Stimulated activated naive CD8-positive, alpha-beta T cell treated with anti-CD3 and anti-CD28 coated beads, Interleukin-15, Interleukin-2, amounts not matched to agents 100 ng/mL and 50 ng/mL, for 24 hours (primary cell): ENCODE results near the gene RFTN1.

ENCODE experiments used
- H3K27ac Mint-ChIP-seq: one replicate; pipeline ENCODE4 v1.8.0; 2021; ENCODE audit warnings: mild to moderate bottlenecking, mixed read lengths
- H3K27me3 Mint-ChIP-seq: one replicate; pipeline ENCODE4 v1.8.0; 2021; ENCODE audit warnings: mixed read lengths
- H3K36me3 Mint-ChIP-seq: one replicate; pipeline ENCODE4 v1.8.0; 2021; ENCODE audit warnings: low read depth, mixed read lengths
- H3K4me1 Mint-ChIP-seq: one replicate; pipeline ENCODE4 v1.8.0; 2021; ENCODE audit warnings: low read depth, mixed read lengths
- H3K4me3 Mint-ChIP-seq: one replicate; pipeline ENCODE4 v1.8.0; 2021; ENCODE audit warnings: mild to moderate bottlenecking, mixed read lengths
- H3K9me3 Mint-ChIP-seq: one replicate; pipeline ENCODE4 v1.8.0; 2021; ENCODE audit warnings: mixed read lengths

The RFTN1 gene

DNA sequence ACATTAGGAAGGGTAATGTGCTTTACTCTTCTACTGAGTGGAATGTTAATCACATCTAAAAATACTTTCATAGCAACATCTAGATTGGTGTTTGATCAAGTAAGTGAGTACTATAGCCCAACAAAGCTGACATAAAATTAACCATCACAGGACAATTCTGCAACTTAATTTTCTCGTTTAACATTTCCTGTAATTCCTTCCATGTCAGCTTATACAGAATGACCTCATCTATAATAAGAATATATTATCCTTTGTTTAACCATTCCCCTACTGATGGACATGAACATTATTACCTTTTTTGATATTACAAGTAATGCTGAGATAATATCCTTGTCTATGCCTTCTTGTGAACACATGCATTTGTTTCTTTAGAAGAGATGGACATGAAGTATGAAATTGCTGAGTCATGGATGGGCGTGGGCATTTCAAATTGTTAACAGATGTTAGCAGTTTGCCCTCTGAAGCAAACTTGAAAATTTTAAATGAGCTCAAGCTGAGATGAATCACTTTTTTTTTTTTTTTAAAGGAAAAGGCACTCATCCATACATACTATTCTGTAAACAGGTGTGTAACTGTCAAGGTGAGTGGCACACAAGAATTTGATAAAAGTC lies 163.4 kb downstream of the RFTN1 start:
- Mint-ChIP-seq H3K27me3 (no peaks in the 10 kb centered on the region), H3K4me3 (no peak overlapping the region), H3K4me1 (peaks cover 24% of the 10 kb centered on the region), H3K9me3 (no peaks in the 10 kb centered on the region), H3K27ac (no peak overlapping the region), H3K36me3 (peaks cover 81% of the 10 kb centered on the region)

DNA sequence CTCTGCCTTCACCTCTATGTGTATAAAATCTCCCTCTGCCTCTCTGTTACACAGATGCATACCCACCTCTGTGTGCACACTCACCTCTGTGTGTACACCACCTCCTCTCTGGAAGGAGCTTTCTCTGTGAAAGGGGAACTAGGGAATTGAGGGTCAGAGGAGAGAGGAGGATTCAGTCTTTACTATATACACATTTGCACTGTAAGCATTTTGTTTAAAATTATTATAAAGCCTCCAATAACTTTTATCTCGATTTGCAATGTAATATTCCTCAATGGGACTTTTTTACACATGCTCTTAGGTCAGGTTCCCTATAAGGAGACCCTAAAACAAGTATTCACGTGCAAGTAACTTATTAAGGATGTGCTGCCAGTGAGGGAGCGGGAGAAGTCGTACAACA lies 166.0 kb downstream of the RFTN1 start:
- Mint-ChIP-seq H3K4me1 (peaks cover 44% of the 10 kb centered on the region), H3K9me3 (no peaks in the 10 kb centered on the region), H3K4me3 (no peak overlapping the region), H3K27me3 (no peaks in the 10 kb centered on the region), H3K27ac (no peak overlapping the region), H3K36me3 (peaks cover 94% of the 10 kb centered on the region)

DNA sequence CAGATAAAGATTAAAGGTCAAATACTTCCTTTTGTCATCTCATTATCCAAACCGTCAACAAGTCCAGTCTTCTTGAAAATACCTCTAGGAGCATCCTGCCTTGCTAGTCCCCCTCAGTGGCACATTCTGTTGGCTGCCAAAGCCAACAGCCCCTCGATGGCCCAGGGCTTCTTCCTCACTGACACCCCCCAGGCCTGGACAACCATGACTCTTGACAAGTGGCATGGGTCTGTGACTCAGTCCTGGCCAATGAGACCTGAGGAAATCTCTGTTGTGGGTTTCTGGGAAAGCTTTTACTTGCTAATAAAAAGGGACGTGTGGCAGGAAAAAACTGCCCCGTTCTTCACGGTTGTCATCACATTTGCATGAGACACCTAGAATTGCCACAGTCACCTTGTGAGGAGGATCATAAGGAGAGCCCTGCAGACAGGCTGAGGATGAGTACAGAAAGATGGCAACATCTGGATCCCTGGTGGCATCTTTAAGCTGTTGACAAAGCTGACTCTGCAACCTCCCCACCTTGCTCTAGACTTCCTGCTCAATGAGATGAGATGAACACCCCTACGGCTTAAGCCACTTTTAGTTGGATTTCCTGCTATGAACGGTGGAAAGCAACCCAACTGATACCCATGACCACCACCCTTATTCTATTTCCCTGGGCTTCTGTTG lies 167.0 kb downstream of the RFTN1 start:
- Mint-ChIP-seq H3K9me3 (no peaks in the 10 kb centered on the region), H3K36me3 (peaks cover 89% of the 10 kb centered on the region), H3K27me3 (no peaks in the 10 kb centered on the region), H3K4me3 (no peak overlapping the region), H3K4me1 (peaks cover 44% of the 10 kb centered on the region), H3K27ac (peak overlapping the region; percentile 50)

DNA sequence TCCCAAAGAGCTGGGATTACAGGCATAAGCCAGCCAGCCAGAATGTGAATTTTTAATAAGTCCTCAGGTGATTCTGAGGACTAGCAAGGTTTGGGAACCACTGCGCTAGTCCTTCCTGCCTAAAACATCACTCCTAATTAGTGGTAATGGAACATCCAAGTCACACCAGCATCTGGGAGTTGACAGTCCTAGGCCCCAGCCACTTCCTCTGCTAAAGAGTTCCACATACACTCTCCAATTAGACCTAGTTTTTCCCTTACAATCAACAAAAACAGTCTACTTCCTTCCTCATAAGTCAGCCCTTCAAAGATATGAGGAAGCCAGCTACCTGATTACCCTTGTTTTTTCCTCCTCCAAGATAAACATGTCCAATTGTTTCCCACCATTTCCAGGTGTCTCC lies 170.4 kb downstream of the RFTN1 start:
- Mint-ChIP-seq H3K27me3 (no peaks in the 10 kb centered on the region), H3K4me1 (peaks cover 56% of the 10 kb centered on the region), H3K9me3 (no peaks in the 10 kb centered on the region), H3K4me3 (no peak overlapping the region), H3K27ac (peak overlapping the region; percentile 65), H3K36me3 (peaks cover 77% of the 10 kb centered on the region)

DNA sequence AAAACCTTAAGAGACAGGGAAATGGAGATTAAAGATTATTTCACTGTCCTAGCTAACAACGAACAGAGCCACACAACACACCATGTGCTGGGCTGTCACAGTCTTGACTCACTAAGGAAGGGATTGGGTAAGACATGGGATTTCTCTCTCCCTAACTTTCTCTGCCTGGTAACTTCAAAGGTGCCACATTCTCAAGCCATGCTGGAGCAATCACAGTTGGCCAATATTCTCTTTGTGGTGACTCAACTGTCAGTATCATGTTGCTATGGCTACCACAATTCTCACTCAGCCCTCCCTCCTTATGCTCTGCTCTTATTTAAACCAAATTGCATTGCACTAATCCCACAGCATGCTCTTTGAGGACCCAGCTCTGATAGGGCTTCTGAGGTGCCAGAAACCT lies 174.5 kb downstream of the RFTN1 start:
- H3K9me3 Mint-ChIP-seq = no peaks in the 10 kb centered on the region
- H3K4me1 Mint-ChIP-seq = peaks cover 56% of the 10 kb centered on the region
- H3K36me3 Mint-ChIP-seq = peaks cover 62% of the 10 kb centered on the region
- no peaks in the 10 kb centered on the region for H3K27me3 Mint-ChIP-seq
- H3K27ac Mint-ChIP-seq = peak overlapping the region; percentile 90
- no peak overlapping the region for H3K4me3 Mint-ChIP-seq

DNA sequence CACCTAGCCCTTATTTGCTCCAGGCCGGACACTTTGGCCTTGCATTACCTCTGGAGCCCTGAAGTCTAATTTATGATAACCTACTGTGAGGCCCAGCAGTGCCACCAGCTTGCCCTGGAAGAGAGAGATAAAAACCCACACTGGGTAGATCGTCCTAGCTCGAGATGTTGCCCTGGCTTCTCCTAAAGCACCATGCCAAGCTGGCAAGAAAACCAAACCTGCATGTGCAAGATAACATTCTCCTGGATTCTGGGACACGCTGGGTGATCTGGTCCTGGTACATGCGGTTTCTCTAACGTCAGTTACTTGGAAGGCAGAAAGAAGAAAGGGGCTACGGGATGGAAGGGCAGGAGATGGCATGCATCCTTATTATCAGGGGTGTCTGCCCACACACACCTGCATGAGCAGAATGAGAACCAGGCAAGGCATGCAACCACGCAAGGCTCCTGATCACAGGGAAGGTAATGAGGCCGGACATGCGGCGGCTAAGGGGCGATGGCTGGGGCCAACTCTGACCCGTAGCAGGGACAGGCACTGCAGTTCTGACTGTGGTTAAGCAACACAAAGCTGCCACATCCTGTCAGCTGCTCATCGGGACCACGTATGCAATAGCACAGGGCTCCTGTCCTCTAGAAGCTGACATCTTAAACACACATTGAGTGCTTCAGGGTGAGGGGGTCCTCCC lies 175.5 kb downstream of the RFTN1 start:
- H3K36me3 Mint-ChIP-seq = peaks cover 59% of the 10 kb centered on the region
- H3K4me3 Mint-ChIP-seq = peak overlapping the region; percentile 23
- H3K9me3 Mint-ChIP-seq = no peaks in the 10 kb centered on the region

DNA sequence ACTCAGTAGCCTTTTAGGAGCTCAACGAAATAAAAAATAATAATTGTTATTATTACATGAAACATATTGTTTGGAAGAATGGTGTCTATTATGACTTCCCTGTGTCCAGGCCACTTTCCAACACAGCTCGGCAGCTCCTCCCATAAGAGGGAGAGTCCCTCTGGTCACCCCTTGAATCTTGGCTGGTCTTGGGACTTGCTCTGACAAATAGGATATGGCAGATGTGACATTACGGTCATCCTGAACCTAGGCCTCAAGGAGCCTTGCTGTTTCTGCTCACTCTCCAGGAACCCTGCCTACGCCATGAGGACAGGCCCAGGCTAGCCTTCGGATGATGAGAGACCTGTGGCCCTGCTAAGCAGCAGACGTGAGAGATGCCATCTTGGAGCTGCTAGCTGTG lies 176.7 kb downstream of the RFTN1 start:
- Mint-ChIP-seq H3K27ac (peak overlapping the region; percentile 45), H3K27me3 (no peaks in the 10 kb centered on the region), H3K9me3 (peaks cover 10% of the 10 kb centered on the region), H3K4me1 (peaks cover 51% of the 10 kb centered on the region), H3K36me3 (peaks cover 65% of the 10 kb centered on the region), H3K4me3 (no peak overlapping the region)

More for the DNA sequence above, 175.5 kb downstream of the RFTN1 start:
- Mint-ChIP-seq H3K27me3 (no peaks in the 10 kb centered on the region), H3K27ac (peak overlapping the region; percentile 90), H3K4me1 (peaks cover 47% of the 10 kb centered on the region)

DNA sequence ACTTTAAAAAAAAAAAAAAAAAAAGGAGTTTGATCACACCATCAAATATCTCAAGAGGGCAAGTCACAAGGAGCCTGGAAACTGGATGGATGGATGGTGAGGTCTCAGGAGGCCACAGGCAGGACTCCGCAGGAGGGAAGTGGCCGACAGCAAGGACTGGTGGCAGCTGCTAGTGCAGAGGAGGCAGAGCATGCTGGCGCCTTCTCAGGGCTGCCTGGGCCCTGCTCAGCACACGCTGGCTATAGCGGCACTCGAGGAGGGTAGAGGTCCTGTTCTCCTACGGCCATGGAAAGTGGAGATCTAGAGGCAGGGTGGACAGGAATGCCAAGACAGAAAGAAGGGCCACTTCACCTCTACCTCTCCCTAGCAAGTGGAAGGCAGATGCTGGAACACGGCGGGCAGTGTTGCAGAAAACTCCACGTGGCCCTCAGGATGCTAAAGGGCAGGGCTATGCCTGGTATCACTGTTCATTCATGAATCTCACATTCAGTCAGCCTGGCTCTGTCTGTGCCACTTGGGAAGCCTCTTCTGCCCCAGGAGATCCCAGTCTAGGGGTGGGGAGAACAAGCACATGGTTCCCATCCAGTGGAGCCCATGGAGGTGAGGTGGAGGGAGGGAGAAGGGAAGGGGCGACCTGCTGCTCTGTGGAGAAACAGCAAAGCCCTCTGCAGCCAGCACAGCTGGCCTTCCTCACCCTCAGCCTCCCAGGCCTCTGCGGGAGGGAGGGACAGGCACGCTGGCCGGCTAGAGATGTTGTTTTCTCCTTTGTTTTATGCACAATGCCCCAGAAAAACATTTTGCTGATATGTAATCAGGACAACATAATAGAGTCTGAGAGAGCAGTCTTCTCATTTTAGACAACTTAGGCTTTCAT lies 177.5 kb downstream of the RFTN1 start:
- Mint-ChIP-seq H3K36me3 (peaks cover 73% of the 10 kb centered on the region), H3K9me3 (peaks cover 15% of the 10 kb centered on the region), H3K4me3 (no peak overlapping the region), H3K4me1 (peaks cover 51% of the 10 kb centered on the region), H3K27ac (peak overlapping the region; percentile 38), H3K27me3 (no peaks in the 10 kb centered on the region)

DNA sequence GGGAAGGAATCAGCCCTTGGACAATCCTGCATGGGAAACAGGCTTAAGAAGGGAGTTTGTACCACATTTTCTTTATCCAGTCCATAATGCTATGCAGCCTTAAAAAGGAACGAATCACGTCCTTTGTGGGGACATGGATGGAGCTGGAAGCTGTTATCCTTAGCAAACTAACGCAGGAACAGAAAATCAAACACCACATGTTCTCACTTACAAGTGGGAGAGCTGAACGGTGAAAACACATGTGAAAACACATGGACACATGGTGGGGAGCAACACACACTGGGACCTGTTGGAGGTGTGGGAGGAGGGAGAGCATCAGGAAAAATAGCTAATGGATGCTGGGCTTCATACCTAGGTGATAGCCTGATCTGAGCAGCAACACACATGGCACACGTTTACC lies 178.2 kb downstream of the RFTN1 start:
- no peak overlapping the region for H3K4me3 Mint-ChIP-seq
- peaks cover 15% of the 10 kb centered on the region for H3K9me3 Mint-ChIP-seq
- H3K4me1 Mint-ChIP-seq = peaks cover 51% of the 10 kb centered on the region
- H3K36me3 Mint-ChIP-seq = peaks cover 74% of the 10 kb centered on the region
- H3K27ac Mint-ChIP-seq = peak overlapping the region; percentile 49
- no peaks in the 10 kb centered on the region for H3K27me3 Mint-ChIP-seq

DNA sequence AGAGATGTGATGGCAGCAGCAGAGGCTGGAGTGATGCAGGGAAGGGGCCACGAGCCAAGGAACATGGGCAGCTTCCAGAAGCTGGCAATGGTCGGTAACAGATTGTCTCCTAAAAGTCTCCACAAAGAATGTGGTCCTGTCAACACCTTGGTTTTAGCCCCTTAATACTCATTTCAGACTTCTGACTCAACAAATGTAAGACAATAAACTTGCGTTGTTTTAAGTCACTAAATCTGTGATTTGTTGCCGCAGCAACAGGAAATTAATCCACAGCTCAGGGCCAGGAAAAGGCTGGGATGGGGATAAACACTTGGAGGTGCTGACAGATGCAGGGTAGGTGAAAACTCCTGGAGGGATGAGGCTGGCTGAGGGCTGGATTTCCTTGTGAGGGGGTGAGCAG lies 178.6 kb downstream of the RFTN1 start:
- H3K27me3 Mint-ChIP-seq = no peaks in the 10 kb centered on the region
- no peak overlapping the region for H3K4me3 Mint-ChIP-seq
- H3K36me3 Mint-ChIP-seq = peaks cover 74% of the 10 kb centered on the region
- peak overlapping the region; percentile 49 for H3K27ac Mint-ChIP-seq
- H3K9me3 Mint-ChIP-seq = peaks cover 15% of the 10 kb centered on the region
- H3K4me1 Mint-ChIP-seq = peaks cover 47% of the 10 kb centered on the region

DNA sequence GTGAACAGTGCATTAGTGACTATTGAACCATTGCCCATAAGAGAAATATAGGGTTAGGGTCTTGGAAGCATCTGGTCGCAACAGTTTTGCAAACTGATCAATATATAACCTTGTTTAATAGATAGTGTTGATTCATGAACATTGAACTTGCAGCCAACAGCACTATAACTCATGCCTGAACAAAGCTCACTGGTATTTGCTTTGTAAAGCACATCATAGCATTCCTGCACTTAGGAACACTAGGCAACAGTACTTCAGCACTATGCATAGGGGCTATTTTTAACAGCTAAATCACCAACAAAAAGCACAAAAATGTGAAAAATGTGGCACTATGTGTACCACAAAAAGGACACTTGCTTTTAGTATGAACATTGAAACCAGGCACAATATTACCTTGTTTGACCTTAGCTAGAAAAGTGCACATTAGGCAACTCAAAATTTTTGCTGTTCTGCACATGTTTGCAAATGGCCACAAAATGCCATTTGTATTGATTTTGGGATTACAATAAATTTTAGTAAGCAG lies 180.5 kb downstream of the RFTN1 start:
- Mint-ChIP-seq H3K27me3 (no peaks in the 10 kb centered on the region), H3K36me3 (peaks cover 78% of the 10 kb centered on the region), H3K27ac (peak overlapping the region; percentile 46), H3K4me1 (peaks cover 31% of the 10 kb centered on the region), H3K4me3 (no peak overlapping the region), H3K9me3 (peaks cover 15% of the 10 kb centered on the region)

DNA sequence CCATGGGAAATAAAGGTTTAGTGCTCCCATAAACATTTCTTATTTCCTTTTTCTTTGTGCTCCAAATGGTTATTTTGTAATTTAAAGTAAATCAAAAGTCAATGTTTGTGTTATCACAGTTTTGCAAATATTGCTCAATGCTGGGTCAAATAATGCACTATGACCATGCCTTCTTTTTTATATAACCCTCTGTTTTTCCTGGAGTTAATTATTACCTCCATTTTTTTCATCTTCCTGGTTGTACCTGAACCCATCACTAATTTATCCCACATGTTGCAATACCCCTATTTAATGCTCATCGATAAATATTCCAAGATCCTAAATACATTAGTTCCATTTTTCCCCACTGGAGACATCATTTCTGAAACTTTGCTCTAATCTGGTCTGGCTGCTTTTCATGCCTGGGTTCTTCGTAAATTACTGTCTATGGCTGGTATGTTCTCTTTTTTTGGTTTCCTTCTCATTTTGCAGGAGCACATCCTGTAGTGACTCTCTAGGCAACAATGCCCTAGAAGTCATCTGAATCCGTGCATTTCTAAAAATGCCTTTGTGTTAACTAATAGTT lies 182.1 kb downstream of the RFTN1 start:
- H3K9me3 Mint-ChIP-seq = peaks cover 15% of the 10 kb centered on the region
- no peaks in the 10 kb centered on the region for H3K27me3 Mint-ChIP-seq
- no peak overlapping the region for H3K27ac Mint-ChIP-seq
- H3K4me3 Mint-ChIP-seq = no peak overlapping the region
- H3K4me1 Mint-ChIP-seq = peaks cover 32% of the 10 kb centered on the region
- H3K36me3 Mint-ChIP-seq = peaks cover 83% of the 10 kb centered on the region

DNA sequence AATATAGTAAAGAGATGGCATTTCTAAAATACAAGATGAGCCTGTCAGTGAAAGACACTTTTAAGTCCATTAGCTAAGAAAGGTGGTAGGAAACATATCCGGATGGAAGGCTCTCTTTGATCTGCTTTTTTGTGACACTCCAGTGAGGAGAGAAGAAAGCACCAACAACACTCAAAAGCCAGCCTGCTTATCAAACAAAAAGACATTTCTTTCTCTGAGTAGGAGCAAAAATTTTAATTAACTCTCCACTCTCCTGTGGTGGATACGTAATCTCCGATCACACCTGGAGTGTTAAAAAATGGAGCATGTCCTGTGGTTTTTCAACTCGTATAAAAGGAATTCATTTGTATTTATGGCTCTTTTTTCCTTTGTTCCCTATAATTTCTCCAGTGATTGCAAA lies 183.1 kb downstream of the RFTN1 start:
- H3K4me1 Mint-ChIP-seq = peaks cover 35% of the 10 kb centered on the region
- H3K36me3 Mint-ChIP-seq = peaks cover 82% of the 10 kb centered on the region
- no peaks in the 10 kb centered on the region for H3K27me3 Mint-ChIP-seq
- peaks cover 15% of the 10 kb centered on the region for H3K9me3 Mint-ChIP-seq
- H3K4me3 Mint-ChIP-seq = no peak overlapping the region
- H3K27ac Mint-ChIP-seq = no peak overlapping the region

DNA sequence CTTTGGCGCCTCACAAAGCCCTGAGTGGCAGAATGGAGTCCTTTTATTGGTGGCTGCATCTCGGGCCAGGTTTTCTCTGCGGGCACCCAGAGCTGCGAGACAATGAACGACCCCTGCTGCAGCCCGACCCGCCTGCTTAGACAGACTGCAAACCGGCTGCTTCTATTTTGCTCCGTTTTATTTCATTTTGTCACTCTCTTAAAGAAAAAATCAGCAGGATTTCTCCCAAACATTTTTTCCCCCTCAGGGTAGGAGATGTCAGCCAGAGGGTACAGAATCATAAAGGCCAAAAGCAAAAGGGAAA lies 183.7 kb downstream of the RFTN1 start:
- peaks cover 33% of the 10 kb centered on the region for H3K4me1 Mint-ChIP-seq
- H3K9me3 Mint-ChIP-seq = peaks cover 15% of the 10 kb centered on the region
- H3K36me3 Mint-ChIP-seq = peaks cover 82% of the 10 kb centered on the region

More for the DNA sequence above, 183.7 kb downstream of the RFTN1 start:
- Mint-ChIP-seq H3K27ac (no peak overlapping the region), H3K27me3 (no peaks in the 10 kb centered on the region), H3K4me3 (no peak overlapping the region)
